Left hindlimb (tissue), 1 donor: Measurements from ENCODE around the gene SZRD1.
A peak's percentile ranks its signal among the peaks of the same experiment; 100 is the strongest.
"Not testable (repeated sequence)": the region's sequence is repeated elsewhere in the genome, so short reads cannot be mapped to it uniquely, and the experiment has no call there.

Source experiments
- DNase-seq: peaks from one replicate; pipeline ENCODE4 v3.0.0-alpha.2; 2018

Gene SZRD1, protein sequence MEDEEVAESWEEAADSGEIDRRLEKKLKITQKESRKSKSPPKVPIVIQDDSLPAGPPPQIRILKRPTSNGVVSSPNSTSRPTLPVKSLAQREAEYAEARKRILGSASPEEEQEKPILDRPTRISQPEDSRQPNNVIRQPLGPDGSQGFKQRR

DNA sequence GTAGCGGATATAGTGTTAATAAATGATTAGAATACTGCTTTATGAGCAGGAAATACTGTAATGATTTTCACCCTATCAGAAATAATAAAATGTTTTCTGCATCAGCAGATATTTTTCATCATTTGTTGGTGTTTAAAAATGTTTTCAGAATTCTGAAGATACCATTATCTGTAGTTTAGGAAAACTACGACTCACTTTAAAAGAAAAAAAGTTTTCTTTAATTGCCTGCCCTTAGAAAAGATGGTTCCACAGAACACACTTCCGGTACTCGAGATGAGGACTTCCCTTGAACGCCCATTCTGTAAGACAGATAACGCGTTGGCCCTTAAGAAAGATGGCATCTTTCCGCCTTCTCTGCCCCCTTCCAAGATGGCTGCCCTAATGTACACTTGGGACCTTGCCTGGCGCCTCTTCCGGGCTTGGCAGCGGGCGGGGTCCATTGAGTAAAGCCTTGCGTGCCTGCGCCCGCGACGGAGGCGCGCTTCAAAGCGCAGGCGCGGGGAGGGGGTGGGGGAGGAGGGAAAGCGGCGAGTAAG is at the start of gene SZRD1:
TSS of gene SZRD1 (plus strand) at position 521 of the 536 bp plus-strand sequence. CDS start 16 bp downstream, outside the sequence.
- DNase-seq = peak; percentile 99

GRCh38 chr1:16318555-16318954 is 48.5 kb upstream of the SZRD1 start:
- DNase-seq = peak; percentile 36

DNA sequence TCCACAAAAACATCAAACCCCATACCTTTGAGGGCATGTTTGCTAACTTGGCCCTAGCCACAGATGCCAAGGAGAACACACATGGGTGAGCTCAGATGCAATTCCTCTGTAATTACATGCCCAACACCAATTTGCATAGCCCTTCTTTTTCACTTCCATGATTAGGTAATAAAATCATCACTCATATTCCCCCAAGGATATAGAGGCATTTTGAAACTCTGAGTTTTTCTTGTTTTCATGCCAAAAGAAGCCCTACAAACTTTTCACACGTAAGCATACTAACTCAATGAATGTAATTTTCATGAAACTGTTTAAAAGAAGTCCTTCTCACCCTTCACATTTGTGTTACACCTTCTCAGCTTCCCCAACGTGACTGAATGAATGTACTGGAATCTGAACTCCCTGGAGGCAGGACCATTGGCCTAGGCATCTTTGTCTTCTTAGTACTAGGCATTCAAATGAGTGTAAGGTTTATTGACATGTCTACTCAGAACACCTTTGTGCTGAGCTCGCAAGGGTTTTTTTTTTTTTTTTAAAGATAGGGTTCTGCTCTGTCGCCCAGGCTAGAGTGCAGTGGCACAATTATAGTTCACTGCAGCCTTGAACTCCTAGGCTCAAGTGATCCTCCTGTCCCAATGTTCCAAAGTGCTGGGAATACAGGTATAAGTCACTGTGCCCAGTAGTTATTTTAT is 45.7 kb upstream of the SZRD1 start:
- DNase-seq = no peak

- peak; percentile 56 for DNase-seq
These were observed 42.6 kb upstream of the SZRD1 start for GRCh38 chr1:16324456-16324890.

- DNase-seq = no peak
These were observed 40.1 kb upstream of the SZRD1 start for GRCh38 chr1:16326833-16327404.

GRCh38 chr1:16334655-16335340 is 32.2 kb upstream of the SZRD1 start:
- DNase-seq = no peak

DNA sequence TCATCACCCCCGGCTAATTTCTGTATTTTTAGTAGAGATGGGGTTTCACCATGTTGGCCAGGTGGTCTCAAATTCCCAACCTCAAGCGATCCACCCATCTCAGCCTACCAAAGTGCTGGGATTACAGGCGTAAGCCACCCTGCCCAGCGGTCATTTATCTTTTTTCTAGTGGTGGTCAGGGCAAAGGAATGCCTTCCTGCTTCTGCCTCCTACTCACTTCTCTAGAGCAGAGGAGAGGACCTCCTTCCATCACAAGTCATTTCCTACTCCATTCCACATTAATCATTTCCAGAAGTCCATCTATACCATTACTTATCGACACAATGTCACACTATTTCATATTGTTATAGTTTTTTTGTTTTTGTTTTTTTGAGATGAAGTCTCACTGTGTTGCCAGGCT is 28.1 kb upstream of the SZRD1 start:
- no peak for DNase-seq

DNA sequence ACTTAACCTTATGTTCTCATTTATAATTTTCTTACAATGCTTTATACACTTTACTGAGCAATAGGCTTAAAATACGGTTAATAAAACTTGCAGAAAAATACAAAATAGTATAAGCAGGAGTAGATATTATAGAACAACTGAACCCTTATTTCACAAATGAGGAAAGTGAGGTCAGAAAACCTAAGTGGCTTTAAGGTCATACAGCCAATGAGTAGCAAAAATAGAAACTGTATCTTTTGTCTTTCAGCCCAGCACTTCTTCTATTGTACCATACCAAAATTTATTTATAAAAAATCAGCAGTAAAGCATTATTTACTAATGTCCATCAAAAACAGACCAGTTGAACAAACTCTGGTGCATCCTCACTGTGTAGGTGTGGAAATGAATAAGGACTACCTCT is 26.4 kb upstream of the SZRD1 start:
- DNase-seq = no peak

DNA sequence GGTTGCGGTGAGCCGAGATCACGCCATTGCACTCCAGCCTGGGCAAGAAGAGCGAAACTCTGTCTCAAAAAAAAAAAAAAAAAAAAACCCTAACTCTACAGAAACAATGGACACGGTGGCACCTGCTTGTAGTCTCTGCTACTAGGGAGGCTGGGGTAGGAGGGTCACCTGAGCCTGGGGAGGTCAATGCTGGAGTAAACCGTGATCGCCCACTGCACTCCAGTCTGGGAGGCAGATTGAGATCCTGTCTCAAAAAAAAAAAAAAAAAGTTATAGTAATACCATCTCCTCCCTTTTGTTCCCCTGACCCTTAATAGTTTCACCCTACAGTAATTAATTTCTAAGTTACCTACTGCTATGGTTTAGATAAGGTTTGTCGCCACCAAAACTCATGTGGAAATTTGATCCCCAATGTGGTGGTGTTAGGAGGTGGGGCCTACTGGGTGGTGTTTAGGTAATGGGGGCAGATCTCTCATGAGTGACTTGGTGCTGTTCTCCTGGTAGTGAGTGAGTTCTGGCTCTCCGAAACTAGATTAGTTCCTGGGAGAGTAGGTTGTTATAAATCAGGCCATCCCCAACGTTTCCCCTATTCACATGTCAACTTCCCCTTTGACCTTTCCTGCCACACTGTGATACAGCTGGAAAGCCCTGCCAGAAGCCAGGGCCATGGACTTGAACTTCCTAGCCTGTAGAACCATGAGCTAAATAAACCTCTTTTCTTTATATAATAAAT is 24.5 kb upstream of the SZRD1 start:
- no peak for DNase-seq

DNA sequence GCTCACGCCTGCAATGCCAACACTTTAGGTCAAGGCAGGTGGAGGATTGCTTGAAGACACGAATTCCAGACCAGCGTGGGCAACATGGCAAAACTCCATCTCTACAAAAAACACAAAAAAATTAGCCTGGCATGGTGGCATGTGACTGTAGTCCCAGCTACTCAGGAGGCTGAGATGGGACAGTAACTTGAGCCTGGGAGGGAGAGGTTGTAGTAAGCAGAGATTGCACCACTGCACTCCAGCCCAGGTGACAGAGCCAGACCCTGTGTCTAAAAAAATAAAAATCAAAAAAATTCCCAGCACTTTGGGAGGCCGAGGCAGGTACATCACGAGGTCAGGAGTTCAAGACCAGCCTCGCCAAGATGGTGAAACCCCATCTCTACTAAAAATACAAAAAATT is 23.8 kb upstream of the SZRD1 start:
- not testable (repeated sequence) for DNase-seq

- DNase-seq = no peak
These were observed 18.4 kb upstream of the SZRD1 start for GRCh38 chr1:16348414-16349182.

GRCh38 chr1:16349847-16350406 is 17.1 kb upstream of the SZRD1 start:
- DNase-seq = no peak

DNA sequence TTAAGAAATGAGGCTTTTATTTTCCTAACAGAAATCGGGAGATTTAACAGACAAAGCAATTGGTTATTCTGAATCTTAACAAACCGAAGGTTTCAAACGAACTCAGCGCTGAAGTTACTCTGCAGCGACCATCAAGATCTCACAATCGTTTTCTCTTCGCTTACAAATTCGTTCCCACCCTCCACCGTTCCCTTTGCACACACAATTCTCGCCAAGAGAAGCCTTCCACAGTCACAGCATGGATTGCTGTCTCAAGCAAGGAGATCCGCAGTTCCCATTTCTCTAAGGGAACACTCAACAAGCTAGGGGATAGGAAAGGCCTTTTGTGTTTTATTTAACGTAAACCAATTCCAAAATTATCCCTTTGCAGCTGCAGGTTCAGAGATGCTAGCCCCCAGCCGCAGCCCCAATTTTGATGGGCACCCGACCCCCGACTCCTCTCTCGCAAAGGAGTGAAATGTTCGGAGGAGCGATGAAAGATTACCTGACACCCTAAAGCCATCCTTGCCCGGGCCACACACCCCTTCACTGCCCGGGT is 15.5 kb upstream of the SZRD1 start:
- no peak for DNase-seq

- peak; percentile 97 for DNase-seq
These were observed 14.8 kb upstream of the SZRD1 start, which contains the start of gene FBXO42 for GRCh38 chr1:16351994-16352841. FBXO42 (minus strand) TSS chr1:16352480; CDS start chr1:16315418, 37,062 bp downstream.

DNA sequence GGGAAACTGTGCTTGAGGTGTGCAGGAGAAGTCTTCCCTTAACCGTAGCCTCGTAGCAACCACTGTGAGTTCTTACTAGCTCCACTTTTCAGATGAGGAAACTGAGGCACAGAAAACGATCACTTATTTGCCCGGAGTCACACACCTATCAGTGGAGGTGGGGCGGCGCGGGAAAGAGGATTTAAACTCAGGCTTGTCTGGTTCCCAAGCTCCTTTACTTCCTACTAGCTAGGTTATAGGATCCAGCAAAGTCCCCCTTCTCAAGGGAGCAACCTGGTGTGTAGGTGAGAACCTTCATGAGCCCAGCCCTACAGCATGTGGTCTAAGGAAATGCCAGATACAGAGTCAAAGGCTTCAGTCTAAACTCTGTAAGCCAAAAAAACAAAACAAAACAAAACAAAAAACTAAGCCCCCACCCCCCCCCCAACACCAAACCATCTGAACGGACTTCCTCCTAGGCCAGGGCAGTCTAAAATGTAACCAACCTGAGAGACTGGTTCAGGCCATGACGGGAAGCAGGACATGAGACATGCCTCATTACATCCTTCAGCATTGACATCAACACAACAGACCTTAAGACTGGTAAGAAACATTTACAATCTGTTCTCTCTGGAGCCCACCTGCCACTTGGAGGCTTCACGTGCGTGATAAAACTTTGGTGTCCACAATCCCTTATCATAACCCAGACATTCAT is 14.1 kb upstream of the SZRD1 start:
- DNase-seq = no peak

- no peak for DNase-seq
These were observed 12.4 kb upstream of the SZRD1 start for GRCh38 chr1:16354619-16355018.

DNA sequence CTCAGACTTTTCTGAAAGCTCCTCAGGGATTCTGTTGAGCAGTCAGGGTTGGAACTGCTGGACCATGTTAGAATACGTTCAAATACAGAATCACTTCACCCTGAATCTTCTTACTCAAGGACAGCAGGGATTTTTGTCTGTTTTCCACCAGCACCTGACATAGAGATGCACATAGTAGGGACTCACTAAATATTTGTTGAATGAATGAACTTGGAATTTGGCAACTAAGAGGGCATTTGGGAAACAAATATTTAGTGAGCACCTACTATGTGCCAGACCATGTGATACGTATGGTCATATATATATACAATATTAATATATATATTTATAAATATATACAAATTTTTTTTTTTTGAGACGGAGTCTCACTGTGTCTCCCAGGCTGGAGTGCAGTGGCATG is 10.2 kb upstream of the SZRD1 start:
- no peak for DNase-seq

- not testable (repeated sequence) for DNase-seq
These were observed 1.9 kb upstream of the SZRD1 start for GRCh38 chr1:16365146-16365498.

DNA sequence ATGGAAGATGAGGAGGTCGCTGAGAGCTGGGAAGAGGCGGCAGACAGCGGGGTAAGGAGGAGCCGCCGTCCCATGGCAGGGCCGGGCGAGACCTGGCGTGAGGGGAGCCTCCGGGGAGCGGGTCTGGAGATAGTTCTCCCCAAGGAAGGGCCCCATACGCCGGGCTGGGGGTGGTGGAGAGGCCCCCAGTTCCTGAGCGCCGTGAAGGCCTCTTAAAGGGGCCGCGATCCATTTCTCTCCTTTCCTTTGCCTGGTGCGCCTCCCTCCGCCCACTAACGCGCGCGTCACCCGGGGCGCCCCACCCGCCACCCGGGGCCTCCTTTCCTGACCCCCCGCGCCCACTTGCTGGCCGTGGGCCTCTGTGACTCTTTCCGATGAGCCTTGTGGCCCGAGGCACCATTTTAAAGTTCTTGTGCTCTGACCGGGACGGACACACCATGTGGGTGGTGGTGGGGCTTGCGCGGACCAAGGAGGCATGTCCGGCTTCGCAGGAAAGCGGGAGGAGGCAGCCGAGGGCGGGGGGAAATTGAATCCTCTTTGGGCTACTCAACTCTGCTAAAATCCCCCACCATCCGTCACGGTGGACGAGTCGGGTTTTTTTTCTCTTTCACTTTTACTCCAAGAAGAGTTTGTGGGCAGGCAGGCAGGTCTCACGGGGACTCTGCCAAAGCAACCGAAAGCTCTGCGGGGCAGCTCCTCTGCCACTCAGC is 371 bp downstream of the SZRD1 start:
- DNase-seq = peak; percentile 94
